NAMALWA (cell line): Measurements from ENCODE around the gene SENP1.
"Not testable (repeated sequence)": the region's sequence is repeated elsewhere in the genome, so short reads cannot be mapped to it uniquely, and the experiment has no call there.

ENCODE experiments used
- DNase-seq: peaks from one replicate; pipeline ENCODE4 v3.0.0-alpha.2; 2015; ENCODE audit warnings: low spot score

The SENP1 gene

DNA sequence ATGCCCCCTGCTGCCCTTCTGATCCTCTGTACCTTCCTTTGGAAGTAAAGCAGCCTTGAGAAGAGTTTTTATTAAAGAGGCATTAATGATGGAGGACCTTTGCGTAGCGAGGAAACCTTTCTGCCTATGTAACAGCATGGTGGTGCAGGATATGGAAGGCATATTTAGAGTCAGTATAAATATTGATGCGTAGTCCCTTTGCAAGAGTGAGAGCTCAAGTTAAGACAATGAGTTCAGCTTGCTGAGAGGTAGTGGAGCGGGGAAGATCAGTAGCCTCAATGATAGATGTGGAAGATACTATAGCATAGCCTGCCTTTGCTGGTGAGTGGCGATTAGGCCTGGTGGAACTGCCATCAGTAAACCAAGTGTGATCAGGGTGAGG is 5.4 kb upstream of the SENP1 start:
- not testable (repeated sequence) for DNase-seq

DNA sequence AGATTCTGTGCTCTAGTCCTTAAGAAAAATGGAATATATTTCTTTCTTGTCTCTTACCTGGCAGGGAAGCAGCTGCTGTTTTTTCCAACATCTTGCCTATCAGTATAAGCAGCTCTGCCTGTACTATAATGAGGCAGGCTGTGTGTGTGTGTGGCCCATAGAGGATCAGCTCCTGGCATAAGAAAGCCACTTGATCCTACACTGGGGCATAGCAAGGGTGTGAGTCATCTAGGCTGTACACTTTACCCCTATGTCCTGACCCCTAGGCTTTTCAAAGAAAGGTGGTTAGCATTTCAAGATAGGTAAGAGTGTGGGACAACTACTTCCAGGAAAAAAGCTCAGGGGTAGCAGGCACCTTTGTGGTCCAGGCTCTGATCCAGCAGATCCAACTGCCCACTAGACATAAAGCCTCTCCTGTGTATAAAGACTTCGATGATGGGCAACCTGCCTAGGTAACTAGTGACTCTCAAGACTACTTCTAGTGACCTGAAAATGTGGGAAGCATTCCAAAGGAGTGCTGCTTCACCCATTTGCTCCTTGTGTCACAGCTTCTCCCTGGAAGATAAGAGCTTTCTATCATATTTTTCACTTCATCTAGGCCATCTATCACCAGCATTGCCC is 4.9 kb upstream of the SENP1 start:
- DNase-seq, result no peak

DNA sequence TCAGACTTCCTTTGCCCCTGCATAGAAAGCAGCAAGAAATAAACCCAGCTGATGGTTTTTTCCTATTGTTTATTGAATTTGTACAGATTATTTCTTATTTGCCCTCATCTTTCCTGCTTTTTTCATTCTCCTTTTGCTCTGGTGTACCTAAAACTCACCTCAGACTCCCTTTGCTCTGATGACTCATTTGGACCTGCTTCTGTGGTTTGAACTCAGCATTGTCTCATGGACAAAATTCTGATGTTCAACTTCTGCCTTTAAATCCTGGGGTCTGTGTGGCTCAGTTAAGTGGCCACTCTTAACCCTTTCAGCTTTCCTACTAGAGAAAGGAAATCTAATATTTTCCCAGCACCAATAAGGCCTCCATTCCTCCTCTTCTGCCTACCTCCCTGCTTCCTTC is 3.5 kb upstream of the SENP1 start:
- DNase-seq, result no peak

DNA sequence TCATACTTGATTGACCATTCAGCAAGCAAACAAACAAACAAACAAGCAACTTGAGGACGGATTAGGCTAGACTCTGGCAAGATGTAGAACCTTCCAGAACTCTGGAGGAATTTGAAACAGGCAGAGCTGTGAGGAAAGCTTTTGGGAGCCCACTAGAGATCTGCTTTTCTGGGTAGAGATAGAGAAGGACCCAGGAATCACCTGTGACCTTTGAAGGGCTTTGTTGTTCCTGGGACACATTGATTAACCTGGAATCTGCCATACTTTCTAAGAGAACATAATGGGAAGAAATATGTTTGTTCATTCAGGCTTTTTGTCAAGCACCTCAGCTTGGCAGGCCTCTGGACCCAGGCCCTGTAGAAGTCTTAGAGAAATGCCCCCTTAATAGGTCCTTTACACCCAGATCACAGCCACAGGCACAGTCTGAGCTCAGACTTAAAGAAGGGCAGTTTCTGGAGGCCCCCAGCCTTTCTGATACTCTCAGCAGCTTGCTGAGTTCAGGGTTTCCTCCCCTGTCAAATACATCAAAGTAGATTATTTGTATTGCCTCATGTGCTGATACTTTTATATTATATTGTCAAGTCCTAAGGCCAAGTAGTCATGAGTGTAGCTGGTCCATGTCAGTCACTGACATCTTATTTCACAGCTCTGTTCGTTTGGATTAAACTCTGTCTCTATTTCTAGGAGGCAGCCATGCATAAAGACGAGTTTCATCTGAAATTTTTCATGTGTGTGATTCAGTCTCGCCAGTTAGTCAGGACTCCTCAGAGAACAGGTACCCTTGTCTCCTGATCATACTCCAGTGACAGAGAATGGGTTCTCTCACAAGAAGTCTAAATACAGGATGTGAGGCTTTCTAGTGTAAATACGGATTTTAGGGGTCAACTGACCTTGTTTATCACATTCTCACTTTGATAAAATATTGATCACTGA is 1.1 kb upstream of the SENP1 start:
- peak; percentile 26 for DNase-seq

DNA sequence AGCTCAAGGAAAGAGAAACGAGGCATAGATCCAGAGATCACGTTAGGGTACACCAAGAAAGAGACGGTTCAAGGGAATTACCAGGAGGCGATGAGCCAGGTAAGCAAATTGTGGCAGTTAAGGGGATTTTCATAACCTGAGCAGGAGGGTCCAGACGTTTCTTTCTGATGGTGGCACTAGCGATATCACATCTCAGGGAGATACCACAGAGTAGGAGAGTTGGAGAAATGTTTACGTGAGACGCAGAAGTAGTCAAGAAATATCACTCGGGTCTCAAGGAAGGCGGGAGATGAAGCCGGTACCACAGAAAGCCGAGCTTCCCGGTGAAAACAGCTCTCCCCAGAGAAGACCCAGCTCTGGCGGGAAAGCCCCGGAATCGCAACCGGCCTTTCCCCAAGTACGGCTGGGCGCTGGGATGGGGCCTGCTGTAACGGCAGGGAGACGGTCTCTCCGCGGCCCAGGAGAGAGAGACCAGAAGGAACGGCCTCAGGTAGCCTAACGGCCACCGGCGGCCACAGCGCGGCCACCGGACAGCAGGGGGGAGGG is 485 bp downstream of the SENP1 start:
- DNase-seq, result peak; percentile 63

DNA sequence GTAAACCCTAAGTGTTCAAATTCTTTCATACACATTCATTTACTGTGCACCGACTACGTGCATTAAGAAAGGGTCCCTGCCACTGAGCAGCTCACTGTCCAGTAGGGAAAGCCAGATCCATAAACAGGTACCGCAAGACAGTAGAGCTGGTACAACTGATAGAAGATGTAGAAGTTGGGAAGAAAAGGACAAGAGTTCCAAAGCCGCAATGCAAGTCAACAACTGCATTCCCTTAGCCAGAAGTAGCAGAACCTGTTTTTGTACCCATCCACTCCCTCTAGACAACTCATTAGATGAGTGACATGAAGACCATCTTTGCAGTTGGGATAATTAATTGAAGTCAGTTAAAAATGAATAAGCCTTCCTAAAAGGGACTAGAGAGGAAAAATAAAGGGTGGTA is 1.3 kb downstream of the SENP1 start:
- DNase-seq, result peak; percentile 17

DNA sequence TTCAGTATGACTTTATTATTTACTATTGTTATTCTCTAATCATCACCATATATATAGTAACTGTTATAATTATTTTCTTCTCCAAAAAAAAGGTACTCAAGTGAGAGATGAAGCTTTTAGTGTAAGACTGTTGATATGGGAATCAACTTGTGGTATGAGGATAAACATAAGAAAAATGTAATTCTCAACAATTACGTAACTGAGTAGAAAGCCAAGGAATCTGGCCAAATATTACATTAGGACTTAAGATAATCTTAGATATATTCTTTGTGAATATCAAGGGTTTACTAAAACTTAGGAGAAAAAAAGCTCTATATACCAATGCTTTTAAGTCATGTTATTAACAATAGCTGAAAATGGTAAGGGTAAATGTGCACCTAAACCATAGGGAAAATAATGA is 13.3 kb downstream of the SENP1 start:
- no peak for DNase-seq

DNA sequence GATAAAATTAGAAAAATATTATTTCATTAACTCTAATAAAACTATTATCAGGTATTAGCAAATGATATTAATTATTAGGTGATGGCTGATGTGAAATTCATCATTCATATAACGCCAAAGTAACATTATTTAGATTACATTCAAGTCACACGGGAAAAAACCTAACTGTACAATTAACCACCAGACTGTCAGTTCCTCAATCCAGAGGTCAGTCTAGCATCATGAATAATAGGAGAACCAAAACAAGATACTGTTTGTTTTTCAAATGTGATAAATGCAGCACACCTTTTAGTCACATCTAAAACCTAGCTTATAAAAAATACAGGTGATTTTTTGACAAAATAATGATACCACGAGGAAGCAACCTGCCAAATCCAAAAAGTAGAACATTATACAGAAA is 19.6 kb downstream of the SENP1 start:
- no peak for DNase-seq

DNA sequence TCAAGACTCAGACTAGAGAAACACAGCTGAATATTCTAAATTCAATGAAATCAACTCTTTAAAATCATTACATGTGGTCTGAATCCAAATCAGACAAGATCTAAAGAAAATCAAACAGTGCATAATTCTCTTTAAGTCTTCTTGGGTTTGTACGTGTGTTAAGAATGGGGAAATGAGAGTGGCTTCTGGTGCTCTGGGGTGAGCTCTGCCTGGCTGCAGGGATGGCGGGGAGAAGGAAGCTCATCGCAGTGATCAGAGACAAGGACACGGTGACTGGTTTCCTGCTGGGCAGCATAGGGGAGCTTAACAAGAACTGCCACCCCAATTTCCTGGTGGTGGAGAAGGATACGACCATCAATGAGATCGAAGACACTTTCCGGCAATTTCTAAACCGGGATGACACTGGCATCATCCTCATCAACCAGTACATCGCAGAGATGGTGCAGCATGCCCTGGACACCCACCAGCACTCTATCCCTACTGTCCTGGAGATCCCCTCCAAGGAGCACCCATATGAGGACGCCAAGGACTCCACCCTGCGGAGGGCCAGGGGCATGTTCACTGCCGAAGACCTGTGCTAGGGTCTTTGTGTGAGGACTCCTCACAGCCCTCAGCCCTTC is 20.9 kb downstream of the SENP1 start:
- no peak for DNase-seq

DNA sequence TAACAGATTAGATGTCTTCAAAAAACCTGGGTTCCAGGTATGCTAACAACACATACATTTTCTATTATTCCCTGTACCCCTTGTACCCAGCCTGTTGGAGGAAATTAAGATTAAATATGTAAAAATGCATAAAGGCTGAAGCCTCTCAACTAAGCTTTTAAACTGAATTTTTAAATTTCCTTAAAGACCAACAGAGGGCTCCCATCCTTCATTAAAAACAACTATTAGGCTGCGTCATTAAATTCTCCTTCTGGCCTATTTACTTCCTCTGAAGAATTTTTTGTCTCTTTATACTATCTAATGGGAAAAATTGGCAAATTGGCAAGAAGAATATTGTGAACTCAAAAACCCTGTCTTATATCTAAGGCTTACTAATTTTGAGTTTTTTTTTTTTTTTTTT is 21.8 kb downstream of the SENP1 start:
- peak; percentile 42 for DNase-seq

DNA sequence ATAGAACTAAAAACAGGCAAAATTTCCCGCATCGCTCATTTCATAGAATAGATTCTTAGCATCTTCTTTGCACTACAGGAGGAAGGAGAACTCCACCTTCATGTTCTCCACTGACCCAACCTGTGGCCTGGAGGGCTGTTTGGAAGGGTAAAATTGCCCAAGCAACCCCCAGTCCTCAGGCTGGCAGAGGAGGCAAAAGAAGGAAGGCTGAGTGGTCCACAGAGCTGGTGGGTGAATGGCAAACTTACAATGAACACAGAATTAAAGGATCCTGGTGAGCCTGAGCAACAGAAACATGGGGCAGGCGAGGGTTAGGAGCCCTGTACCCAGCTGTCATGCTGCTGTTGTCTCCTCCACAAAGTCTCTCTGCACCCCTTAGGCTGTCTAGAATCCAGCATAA is 25.1 kb downstream of the SENP1 start:
- no peak for DNase-seq

DNA sequence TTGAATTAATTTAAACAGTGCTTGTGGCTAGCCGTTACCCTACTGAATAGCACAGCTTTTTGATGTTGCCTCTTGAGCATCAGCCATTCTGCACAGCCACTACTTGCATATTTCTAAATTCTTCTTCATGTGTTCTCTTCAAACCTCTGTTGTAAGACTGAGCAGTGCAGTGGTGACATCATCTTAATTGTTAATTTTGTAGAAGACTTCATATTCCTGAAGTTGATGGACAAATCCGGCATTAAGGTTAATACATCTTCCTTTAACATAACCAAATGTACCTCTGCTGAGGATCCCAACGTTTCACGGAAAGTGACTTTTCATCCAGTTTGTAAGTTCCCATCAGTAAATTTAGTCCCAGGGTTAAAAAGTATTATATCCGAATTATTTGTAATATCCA is 25.6 kb downstream of the SENP1 start:
- DNase-seq, result no peak

DNA sequence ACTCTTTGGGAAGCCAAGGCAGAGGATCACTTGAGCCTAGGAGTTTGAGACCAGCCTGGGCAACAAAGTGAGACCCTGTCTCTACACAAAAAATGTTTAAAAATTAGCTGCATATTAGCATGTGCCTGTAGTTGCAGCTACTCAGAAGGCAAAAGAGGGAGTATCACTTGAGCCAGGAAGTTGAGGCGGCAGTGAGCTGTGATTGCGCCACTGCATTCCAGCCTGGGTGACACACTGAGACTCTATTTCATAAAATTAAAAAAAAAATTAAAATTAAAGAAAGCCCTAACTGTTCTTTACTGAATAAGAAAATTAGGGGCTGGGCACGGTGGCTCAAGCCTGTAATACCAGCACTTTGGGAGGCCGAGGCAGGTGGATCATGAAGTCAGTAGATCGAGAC is 27.0 kb downstream of the SENP1 start:
- DNase-seq, result no peak

DNA sequence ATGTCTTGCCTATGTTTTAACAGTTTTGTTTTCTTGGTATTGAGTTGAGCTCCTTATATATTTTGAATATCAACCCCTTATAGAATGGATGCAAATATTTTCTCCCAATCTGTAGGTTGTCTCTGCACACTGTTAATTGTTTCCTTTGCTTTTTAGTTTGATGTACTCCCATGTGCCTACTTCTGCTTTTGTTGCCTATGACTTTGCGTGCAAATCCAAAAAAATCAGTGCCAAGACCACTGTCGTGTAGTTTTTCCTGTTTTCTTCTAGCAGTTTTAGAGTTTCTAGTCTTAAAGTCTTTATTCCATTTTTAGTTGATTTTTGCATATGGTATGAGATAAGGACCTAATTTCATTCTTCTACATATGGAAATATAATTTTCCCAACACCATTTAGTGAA is 28.8 kb downstream of the SENP1 start:
- DNase-seq, result no peak

DNA sequence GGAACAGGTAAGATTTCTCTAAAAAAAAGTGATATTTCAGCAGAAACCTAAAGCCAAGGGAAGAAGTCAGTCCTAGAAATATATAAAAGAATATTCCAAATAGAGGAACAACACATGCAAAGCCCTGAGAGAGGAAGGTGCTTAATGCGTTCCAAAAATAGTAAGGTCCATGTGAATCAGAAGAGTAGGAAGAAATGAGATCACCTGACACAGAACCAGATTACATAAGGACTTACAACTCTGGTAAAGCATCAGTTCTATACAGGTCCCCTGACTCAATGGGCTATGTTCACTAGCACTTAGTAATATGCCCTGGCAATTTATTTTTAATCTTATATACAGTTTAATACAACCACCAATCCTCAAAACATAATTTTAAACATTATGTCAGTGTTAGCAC is 30.0 kb downstream of the SENP1 start:
- DNase-seq, result no peak

DNA sequence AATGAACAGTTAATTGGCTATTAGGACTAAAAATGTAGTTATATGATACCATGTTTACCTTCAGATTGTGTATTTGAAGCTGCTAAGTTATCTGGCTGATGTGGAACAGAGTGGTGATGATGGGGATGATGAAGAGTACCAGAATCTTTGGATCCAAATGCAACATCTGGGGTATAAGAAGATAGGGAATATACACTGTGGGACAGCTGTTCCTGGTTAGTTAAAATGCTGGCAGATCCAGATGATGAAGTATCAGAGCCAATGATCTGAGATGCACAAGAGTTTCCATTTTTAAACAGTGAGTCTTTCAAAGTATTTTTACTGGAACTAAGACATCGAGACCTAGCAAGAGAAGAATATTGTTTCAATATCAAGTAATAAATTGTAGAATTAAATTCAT is 31.6 kb downstream of the SENP1 start:
- DNase-seq, result no peak

DNA sequence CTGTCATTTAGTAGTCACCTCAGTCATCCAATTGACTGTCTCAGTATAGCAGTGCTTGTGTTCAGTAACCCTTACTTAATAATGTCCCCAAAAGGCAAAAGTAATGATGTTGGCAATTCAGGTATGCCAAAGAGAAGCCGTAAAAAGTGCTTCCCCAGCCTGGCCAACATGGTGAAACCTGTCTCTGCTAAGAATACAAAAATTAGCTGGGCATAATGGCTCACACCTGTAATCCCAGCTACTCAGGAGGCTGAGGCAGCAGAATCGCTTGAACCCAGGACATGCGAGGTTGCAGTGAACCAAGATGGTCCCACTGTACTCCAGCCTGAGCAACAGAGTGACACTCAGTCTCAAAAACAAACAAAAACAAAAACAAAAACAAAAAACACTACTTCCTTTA is 33.6 kb downstream of the SENP1 start:
- DNase-seq, result no peak

DNA sequence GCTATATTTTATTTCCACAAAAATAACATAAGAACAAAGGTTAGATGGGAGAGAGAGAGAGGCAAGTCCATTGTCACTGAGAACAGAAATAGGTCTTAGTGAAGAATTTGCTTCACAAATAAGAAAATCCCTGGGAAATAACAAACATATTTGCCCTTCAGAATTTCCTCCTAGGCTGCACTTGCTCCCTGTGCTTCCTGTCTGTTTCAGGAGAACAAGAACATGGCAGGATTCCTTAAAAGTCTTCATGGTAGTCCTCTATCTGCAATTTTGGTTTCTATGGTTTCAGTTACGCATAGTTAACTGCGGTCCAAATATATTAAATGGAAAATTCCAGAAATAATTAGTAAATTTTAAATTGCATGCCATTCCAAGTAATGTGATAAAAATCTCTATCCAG is 34.1 kb downstream of the SENP1 start:
- no peak for DNase-seq

DNA sequence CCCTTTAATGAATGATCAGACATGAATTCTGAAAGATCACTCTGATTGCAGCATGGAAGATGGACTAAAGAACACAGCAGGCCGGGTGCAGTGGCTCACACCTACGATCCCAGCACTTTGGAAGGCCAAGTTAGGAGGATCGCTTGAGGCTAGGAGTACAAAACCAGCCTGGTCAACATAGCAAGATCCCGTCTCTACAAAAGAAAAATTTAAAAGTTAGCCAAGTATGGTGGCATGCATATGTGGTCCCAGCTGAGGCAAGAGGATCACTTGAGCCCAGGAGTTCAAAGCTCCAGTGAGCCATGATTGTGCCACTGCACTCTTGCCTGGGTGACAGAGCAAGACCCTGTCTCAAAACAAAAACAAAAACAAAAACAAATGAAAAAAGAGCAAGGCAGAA is 35.1 kb downstream of the SENP1 start:
- DNase-seq, result no peak

DNA sequence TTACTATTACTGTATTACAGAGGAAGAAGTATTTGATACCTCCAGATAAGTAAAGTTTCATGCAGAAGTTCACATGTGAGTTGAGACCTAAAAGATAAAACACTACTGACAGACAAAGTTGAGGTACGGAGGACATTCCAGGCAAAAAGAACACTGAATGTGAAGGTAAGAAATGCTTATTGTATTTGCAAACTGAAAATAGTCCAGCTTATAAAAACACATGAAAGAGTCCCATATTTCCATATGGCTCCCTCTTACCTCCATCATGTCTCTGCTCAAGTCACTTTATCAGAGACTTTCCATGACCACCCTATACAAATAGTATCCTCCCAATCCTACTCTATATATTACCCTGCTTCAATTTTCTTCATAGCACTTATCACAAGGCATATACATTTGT is 35.8 kb downstream of the SENP1 start:
- no peak for DNase-seq

DNA sequence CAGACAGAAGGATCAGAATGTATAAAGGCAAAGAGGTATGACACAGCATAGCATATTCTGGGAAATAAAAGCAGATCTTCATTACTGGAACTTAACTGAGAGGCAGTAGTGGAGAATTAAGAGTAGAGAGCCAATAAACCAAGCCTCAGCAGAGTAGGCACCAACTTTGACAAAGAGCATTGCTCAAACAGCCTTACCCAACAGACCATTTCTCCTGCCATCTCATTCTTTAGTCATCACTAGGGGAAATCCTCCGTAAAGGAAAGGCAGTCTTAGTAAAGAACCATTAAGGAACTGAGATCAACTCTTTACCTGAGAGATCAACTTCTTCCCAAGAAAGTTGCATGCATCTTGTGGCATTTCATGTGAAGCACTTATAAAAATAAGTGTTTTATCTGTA is 36.6 kb downstream of the SENP1 start:
- DNase-seq, result no peak

DNA sequence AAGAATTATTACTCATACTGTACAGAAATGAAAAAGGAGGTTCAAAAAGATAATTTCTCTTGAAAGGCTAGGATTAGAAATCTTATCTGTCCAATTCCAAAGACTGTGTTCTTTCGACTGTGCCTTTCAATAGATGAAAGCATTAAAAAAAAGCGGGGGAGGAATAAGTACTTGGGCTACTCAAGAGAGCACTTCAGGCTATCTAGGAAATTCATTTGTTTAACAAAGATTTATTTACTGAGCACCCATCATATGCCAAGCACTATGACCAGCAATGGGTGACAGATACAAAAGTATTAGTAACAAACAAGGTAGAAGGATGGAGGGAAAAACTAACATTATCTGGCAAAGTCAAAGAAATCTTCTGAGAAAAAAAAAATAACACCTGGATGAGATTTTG is 37.4 kb downstream of the SENP1 start:
- DNase-seq, result no peak
